GM12878 (cell line): ENCODE data around the gene PAPOLG. TPM values are rescaled to one million over a fixed set of nuclear protein-coding genes. Genes with fewer than 3 reads are reported as not detected.
A peak's percentile ranks its signal among the peaks of the same experiment; 100 is the strongest.

ENCODE experiments used
- CBX3 ChIP-seq: fragments of 200-600 bp; sonication (generic); IDR thresholded peaks from 2 replicates; pipeline ENCODE4 v1.6.1; 2016; ENCODE audit warnings: low read depth, borderline replicate concordance
- CBX5 ChIP-seq: sonication (generic); IDR thresholded peaks from 2 replicates; pipeline ENCODE4 v1.6.1; 2016; ENCODE audit warnings: low read depth, moderate library complexity, mild to moderate bottlenecking, inconsistent platforms
- CHD2 ChIP-seq: IDR thresholded peaks from 2 replicates; pipeline ENCODE4 v1.6.1; 2011; ENCODE audit warnings: low read depth, low read length, improper control_type of control experiment, borderline replicate concordance
- DPF2 ChIP-seq: fragments of 450-650 bp; IDR thresholded peaks from 2 replicates; pipeline ENCODE4 v1.6.1; 2017; ENCODE audit warnings: mild to moderate bottlenecking
- FOXM1 ChIP-seq: IDR thresholded peaks from 2 replicates; pipeline ENCODE4 v1.6.1; 2012; ENCODE audit warnings: low read depth, mild to moderate bottlenecking, inconsistent platforms, low read length, moderate library complexity
- HCFC1 ChIP-seq: fragments of 150-350 bp; IDR thresholded peaks from 2 replicates; pipeline ENCODE4 v1.6.1; 2014; ENCODE audit warnings: low read length
- IRF4 ChIP-seq: IDR thresholded peaks from 2 replicates; pipeline ENCODE4 v1.6.1; 2011; ENCODE audit warnings: low read depth, low read length
- JUNB ChIP-seq: IDR thresholded peaks from 2 replicates; pipeline ENCODE4 v1.6.1; 2016; ENCODE audit warnings: antibody characterized with exemption, mild to moderate bottlenecking
- NKRF ChIP-seq: fragments of 450-650 bp; conservative IDR thresholded peaks from 2 replicates; pipeline ENCODE4 v1.6.1; 2017; ENCODE audit warnings: mild to moderate bottlenecking, moderate library complexity
- PKNOX1 ChIP-seq: fragments of 450-650 bp; IDR thresholded peaks from 2 replicates; pipeline ENCODE4 v1.6.1; 2016; ENCODE audit warnings: mild to moderate bottlenecking
- PML ChIP-seq: IDR thresholded peaks from 2 replicates; pipeline ENCODE4 v1.6.1; 2012; ENCODE audit warnings: low read length, inconsistent platforms
- RCOR1 ChIP-seq: conservative IDR thresholded peaks from 2 replicates; pipeline ENCODE4 v1.6.1; 2012; ENCODE audit warnings: low read depth, low read length, improper control_type of control experiment
- RELA ChIP-seq: fragments of 450-650 bp; IDR thresholded peaks from 2 replicates; pipeline ENCODE4 v1.8.0; 2014; ENCODE audit warnings: borderline replicate concordance; ENCODE audit not compliant: partially characterized antibody
- REST ChIP-seq: IDR thresholded peaks from 2 replicates; pipeline ENCODE4 v1.6.1; 2012; ENCODE audit warnings: mild to moderate bottlenecking, low read depth, low read length
- STAT1 ChIP-seq: fragments of 450-650 bp; conservative IDR thresholded peaks from 2 replicates; pipeline ENCODE4 v1.6.1; 2014; ENCODE audit warnings: antibody characterized with exemption, mild to moderate bottlenecking
- ZNF217 ChIP-seq: fragments of 450-650 bp; IDR thresholded peaks from 2 replicates; pipeline ENCODE4 v1.6.1; 2017; ENCODE audit warnings: antibody characterized with exemption, mild to moderate bottlenecking
- polyA plus RNA-seq, 11 experiments: library from polyadenylated mRNA; depleted of rRNA in 4 of 11; unstranded in 6 of 11; stranded (reverse) in 5 of 11; fragments of >200 nt; fragmentation: Nextera tagmentation in 4 of 11; fragmentation: Illumina TruSeq in 1 of 11; extraction: Ambion mirVana in 4 of 11; extraction: Trizol in 1 of 11; gene quantifications; 1 replicate in 1 of 11; 2 replicates in 10 of 11; pipeline versions ENCODE4 v1.2.1 to v1.2.3, GENCODE V29; 2011 to 2016; ENCODE audit warnings: inconsistent platforms in 2 of 11, missing spikeins in 2 of 11, low read depth in 1 of 11
- total RNA-seq, 4 experiments: library from RNA; depleted of rRNA in 3 of 4; stranded (reverse); fragments of >200 nt in 3 of 4; fragmentation: Illumina TruSeq in 1 of 4; extraction: Trizol in 1 of 4; gene quantifications; 2 replicates each; pipeline versions ENCODE4 v1.2.1 to v1.2.3, GENCODE V29; 2013 to 2021
- TF ChIP-seq, protein P1 (sequence below): fragments of 450-650 bp; IDR thresholded peaks from 2 replicates; pipeline ENCODE4 v1.6.1; 2018; ENCODE audit warnings: mild to moderate bottlenecking, low read depth, moderate library complexity; ENCODE audit not compliant: partially characterized antibody
- TF ChIP-seq, protein P2 (sequence below): IDR thresholded peaks from 2 replicates; pipeline ENCODE4 v1.6.1; 2012; ENCODE audit warnings: low read depth, low read length, improper control_type of control experiment

Gene PAPOLG
- total and polyA plus RNA-seq, 10 of the 15 experiments (the other 5 are each of a cell fraction or from before 2014, with no cell fraction given): 4.2 to 15.8 (median 10.7) TPM

GRCh38 chr2:60796573-60797509 is 40.8 kb downstream of the PAPOLG start (continued):
- TF ChIP-seq, protein P1, sequence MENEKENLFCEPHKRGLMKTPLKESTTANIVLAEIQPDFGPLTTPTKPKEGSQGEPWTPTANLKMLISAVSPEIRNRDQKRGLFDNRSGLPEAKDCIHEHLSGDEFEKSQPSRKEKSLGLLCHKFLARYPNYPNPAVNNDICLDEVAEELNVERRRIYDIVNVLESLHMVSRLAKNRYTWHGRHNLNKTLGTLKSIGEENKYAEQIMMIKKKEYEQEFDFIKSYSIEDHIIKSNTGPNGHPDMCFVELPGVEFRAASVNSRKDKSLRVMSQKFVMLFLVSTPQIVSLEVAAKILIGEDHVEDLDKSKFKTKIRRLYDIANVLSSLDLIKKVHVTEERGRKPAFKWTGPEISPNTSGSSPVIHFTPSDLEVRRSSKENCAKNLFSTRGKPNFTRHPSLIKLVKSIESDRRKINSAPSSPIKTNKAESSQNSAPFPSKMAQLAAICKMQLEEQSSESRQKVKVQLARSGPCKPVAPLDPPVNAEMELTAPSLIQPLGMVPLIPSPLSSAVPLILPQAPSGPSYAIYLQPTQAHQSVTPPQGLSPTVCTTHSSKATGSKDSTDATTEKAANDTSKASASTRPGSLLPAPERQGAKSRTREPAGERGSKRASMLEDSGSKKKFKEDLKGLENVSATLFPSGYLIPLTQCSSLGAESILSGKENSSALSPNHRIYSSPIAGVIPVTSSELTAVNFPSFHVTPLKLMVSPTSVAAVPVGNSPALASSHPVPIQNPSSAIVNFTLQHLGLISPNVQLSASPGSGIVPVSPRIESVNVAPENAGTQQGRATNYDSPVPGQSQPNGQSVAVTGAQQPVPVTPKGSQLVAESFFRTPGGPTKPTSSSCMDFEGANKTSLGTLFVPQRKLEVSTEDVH: no peak
- TF ChIP-seq, protein P2, sequence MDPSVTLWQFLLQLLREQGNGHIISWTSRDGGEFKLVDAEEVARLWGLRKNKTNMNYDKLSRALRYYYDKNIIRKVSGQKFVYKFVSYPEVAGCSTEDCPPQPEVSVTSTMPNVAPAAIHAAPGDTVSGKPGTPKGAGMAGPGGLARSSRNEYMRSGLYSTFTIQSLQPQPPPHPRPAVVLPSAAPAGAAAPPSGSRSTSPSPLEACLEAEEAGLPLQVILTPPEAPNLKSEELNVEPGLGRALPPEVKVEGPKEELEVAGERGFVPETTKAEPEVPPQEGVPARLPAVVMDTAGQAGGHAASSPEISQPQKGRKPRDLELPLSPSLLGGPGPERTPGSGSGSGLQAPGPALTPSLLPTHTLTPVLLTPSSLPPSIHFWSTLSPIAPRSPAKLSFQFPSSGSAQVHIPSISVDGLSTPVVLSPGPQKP: no peak
- peak; percentile 54; the same call in 1 of the 2 replicates for TF ChIP-seq DPF2
- TF ChIP-seq ZNF217: no peak
- TF ChIP-seq IRF4: no peak
- no peak for TF ChIP-seq RELA
- no peak for TF ChIP-seq FOXM1
- TF ChIP-seq STAT1: no peak
- peak; percentile 79 for TF ChIP-seq PKNOX1
- no peak for TF ChIP-seq HCFC1
- TF ChIP-seq RCOR1: no peak
- TF ChIP-seq REST: no peak
- TF ChIP-seq NKRF: no peak
- TF ChIP-seq CHD2: no peak
- TF ChIP-seq CBX3: no peak
- TF ChIP-seq PML: no peak
- 0 out of 2 replicates have a peak, but pooled peaks have one; percentile 20 for TF ChIP-seq CBX5
- TF ChIP-seq JUNB: no peak
